AG09309 (cell line): ENCODE results near the gene ABLIM2.

Experiments used
- DNase-seq: peaks from one replicate; pipeline ENCODE4 v3.0.0-alpha.2; 2010; ENCODE audit warnings: low read depth
- H3K4me3 ChIP-seq: 2 replicates; pipeline ENCODE4 v1.5.1; 2011; ENCODE audit warnings: mild to moderate bottlenecking, low read depth, low read length, moderate library complexity; ENCODE audit not compliant: control insufficient read depth
- CTCF ChIP-seq: IDR thresholded peaks from 2 replicates; pipeline ENCODE4 v1.5.1; 2011; ENCODE audit warnings: mild to moderate bottlenecking, low read depth, low read length, inconsistent platforms; ENCODE audit not compliant: insufficient read depth, control insufficient read depth; ENCODE audit errors: missing control alignments

The ABLIM2 gene

DNA sequence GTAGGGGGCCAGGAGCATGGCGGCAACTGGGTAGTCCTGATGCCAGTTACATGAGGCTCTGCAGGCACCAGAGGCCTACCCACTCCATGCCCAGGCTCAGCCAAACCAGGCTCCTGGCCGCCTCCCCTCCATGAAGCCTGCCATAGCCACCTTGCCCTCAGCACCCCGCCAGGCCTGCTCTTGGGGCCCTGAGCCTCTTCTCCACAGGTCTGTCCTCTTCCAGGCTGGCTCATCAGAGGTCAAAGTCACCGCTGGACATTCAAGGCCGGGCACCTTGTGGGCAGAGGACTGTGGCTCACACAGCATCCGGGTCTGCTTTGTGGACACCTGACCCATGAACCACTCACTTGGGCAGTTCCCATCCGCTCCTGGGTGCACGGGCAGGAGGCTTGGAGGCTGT lies 158.9 kb downstream of the ABLIM2 start:
- TF ChIP-seq CTCF, result no peak
- no peak for DNase-seq
- no peak overlapping the region for H3K4me3 ChIP-seq

- no peak for DNase-seq
- no peak overlapping the region for H3K4me3 ChIP-seq
- no peak for TF ChIP-seq CTCF
Measured at GRCh38 chr4:7999279-7999678, 159.3 kb downstream of the ABLIM2 start.

DNA sequence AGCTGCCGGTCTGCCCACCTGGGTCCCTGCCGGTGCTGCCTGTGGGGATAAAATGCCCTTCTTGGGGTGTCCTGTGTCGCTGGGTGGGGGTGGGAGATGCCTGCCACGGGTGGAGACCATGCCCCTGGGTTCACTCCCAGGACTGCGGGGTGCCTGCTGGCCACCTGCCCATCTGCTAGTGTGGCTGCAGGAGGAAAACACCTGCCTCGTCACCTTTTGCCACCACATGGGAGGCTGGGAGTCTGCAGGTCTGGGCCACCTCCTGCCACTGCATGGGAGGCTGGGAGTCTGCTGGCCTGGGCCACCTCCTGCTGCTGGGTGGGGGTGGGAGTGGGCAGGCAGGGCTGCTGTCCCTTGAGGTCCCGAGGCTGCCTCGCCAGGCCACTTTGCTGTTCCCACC lies 160.2 kb downstream of the ABLIM2 start:
- DNase-seq, result no peak

DNA sequence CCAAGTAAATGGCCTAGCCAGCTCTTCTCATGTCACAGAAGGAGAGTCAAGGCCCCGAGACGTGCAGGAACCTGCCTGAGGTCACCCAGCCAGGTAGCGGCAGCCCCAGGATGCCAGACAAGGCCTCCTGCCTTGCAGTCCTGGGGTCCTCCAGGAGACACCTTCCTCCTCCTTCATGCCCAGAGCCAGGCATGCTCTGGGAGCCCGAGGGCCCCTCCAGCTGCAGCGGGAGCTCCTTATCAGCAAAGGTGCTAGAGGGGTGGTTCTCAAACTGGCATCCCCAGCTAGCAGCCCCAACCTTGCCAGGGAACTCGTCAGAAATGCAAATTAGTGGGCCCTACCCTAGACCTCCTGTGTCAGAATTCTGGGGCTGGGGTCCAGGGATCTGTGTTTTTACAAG lies 162.7 kb downstream of the ABLIM2 start:
- no peak for DNase-seq
- TF ChIP-seq CTCF, result no peak
- no peak overlapping the region for H3K4me3 ChIP-seq

More for the DNA sequence above, 160.2 kb downstream of the ABLIM2 start:
- H3K4me3 ChIP-seq, result no peak overlapping the region
- TF ChIP-seq CTCF, result no peak

- no peak overlapping the region for H3K4me3 ChIP-seq
- TF ChIP-seq CTCF, result no peak
- no peak for DNase-seq
Measured at GRCh38 chr4:7995135-7995534, 163.5 kb downstream of the ABLIM2 start.

GRCh38 chr4:7993671-7994070 lies 164.9 kb downstream of the ABLIM2 start:
- no peak overlapping the region for H3K4me3 ChIP-seq
- no peak for TF ChIP-seq CTCF
- DNase-seq, result no peak

- H3K4me3 ChIP-seq, result no peak overlapping the region
- DNase-seq, result no peak
- no peak for TF ChIP-seq CTCF
Measured at GRCh38 chr4:7992846-7993245, 165.8 kb downstream of the ABLIM2 start.
